OCI-M1 (cell line): ENCODE results near the gene TAPT1.

Experiments
- DNase-seq: peaks from one replicate; lab custom pipeline; 2025; lab: John Stamatoyannopoulos, UW

Gene TAPT1

GRCh38 chr4:16133406-16133805, 92.9 kb downstream of the TAPT1 start:
- DNase-seq, result no peak

- DNase-seq, result no peak
These were observed 95.0 kb downstream of the TAPT1 start for GRCh38 chr4:16131293-16131692.

GRCh38 chr4:16129336-16129735, 96.9 kb downstream of the TAPT1 start:
- peak; percentile 11 for DNase-seq

- DNase-seq, result no peak
These were observed 99.6 kb downstream of the TAPT1 start for GRCh38 chr4:16126714-16127113.

GRCh38 chr4:16125571-16126445, 100.5 kb downstream of the TAPT1 start:
- no peak for DNase-seq

- DNase-seq, result no peak
These were observed 102.0 kb downstream of the TAPT1 start for GRCh38 chr4:16124232-16124631.

- DNase-seq, result no peak
These were observed 102.8 kb downstream of the TAPT1 start for GRCh38 chr4:16123356-16124084.

- DNase-seq, result no peak
These were observed 103.5 kb downstream of the TAPT1 start for GRCh38 chr4:16122784-16123183.

- DNase-seq, result no peak
These were observed 104.0 kb downstream of the TAPT1 start for GRCh38 chr4:16122308-16122711.

GRCh38 chr4:16120720-16121119, 105.6 kb downstream of the TAPT1 start:
- DNase-seq, result no peak

GRCh38 chr4:16119981-16120380, 106.3 kb downstream of the TAPT1 start:
- DNase-seq, result no peak

- DNase-seq, result no peak
These were observed 108.2 kb downstream of the TAPT1 start for GRCh38 chr4:16118090-16118489.

GRCh38 chr4:16117164-16117563, 109.1 kb downstream of the TAPT1 start:
- DNase-seq, result no peak

GRCh38 chr4:16116493-16116990, 109.7 kb downstream of the TAPT1 start:
- no peak for DNase-seq

- DNase-seq, result no peak
These were observed 110.3 kb downstream of the TAPT1 start for GRCh38 chr4:16116019-16116418.

- DNase-seq, result no peak
These were observed 111.7 kb downstream of the TAPT1 start for GRCh38 chr4:16114546-16114945.

- no peak for DNase-seq
These were observed 112.5 kb downstream of the TAPT1 start for GRCh38 chr4:16113741-16114140.

GRCh38 chr4:16111533-16111932, 114.7 kb downstream of the TAPT1 start:
- DNase-seq, result no peak

- DNase-seq, result no peak
These were observed 115.5 kb downstream of the TAPT1 start for GRCh38 chr4:16110661-16111290.
